Fibroblast of pulmonary artery (primary cell): ENCODE results near the gene CNOT1.
A peak's percentile ranks its signal among the peaks of the same experiment; 100 is the strongest.
"Not testable (repeated sequence)": the region's sequence is repeated elsewhere in the genome, so short reads cannot be mapped to it uniquely, and the experiment has no call there.

Experiments used
- DNase-seq: peaks from one replicate; pipeline ENCODE4 v3.0.0-alpha.2; 2010; ENCODE audit warnings: low read depth
- H3K4me3 ChIP-seq: replicated peaks from 2 replicates; pipeline ENCODE4 v1.5.1; 2011; ENCODE audit warnings: low read depth, mild to moderate bottlenecking, control low read depth, low read length, moderate library complexity
- TF ChIP-seq, protein P1 (sequence below): IDR thresholded peaks from 2 replicates; pipeline ENCODE4 v1.5.1; 2011; ENCODE audit warnings: mild to moderate bottlenecking, control low read depth, low read length, inconsistent platforms; ENCODE audit errors: missing control alignments

CNOT1 gene

DNA sequence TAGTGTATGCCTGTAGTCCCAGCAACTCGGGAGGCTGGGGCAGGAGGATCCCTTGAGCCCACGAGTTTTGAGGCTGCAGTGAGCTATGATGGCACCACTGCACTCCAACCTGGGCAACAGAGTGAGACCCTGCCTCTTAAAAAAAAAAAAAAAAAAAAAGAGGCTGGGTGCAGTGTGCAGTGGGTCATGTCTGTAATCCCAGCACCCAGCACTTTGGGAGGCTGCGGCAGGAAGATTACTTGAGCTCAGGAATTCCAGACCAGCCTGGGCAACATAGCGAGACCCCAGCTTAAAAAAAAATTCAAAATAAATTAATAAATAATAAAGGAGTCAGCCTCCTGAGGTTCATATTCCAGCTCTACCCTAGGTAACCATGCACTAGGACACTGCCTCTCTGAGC, 9.6 kb upstream of the CNOT1 start:
- TF ChIP-seq, protein P1, sequence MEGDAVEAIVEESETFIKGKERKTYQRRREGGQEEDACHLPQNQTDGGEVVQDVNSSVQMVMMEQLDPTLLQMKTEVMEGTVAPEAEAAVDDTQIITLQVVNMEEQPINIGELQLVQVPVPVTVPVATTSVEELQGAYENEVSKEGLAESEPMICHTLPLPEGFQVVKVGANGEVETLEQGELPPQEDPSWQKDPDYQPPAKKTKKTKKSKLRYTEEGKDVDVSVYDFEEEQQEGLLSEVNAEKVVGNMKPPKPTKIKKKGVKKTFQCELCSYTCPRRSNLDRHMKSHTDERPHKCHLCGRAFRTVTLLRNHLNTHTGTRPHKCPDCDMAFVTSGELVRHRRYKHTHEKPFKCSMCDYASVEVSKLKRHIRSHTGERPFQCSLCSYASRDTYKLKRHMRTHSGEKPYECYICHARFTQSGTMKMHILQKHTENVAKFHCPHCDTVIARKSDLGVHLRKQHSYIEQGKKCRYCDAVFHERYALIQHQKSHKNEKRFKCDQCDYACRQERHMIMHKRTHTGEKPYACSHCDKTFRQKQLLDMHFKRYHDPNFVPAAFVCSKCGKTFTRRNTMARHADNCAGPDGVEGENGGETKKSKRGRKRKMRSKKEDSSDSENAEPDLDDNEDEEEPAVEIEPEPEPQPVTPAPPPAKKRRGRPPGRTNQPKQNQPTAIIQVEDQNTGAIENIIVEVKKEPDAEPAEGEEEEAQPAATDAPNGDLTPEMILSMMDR, result no peak
- no peak for DNase-seq
- no peak overlapping the region for H3K4me3 ChIP-seq

DNA sequence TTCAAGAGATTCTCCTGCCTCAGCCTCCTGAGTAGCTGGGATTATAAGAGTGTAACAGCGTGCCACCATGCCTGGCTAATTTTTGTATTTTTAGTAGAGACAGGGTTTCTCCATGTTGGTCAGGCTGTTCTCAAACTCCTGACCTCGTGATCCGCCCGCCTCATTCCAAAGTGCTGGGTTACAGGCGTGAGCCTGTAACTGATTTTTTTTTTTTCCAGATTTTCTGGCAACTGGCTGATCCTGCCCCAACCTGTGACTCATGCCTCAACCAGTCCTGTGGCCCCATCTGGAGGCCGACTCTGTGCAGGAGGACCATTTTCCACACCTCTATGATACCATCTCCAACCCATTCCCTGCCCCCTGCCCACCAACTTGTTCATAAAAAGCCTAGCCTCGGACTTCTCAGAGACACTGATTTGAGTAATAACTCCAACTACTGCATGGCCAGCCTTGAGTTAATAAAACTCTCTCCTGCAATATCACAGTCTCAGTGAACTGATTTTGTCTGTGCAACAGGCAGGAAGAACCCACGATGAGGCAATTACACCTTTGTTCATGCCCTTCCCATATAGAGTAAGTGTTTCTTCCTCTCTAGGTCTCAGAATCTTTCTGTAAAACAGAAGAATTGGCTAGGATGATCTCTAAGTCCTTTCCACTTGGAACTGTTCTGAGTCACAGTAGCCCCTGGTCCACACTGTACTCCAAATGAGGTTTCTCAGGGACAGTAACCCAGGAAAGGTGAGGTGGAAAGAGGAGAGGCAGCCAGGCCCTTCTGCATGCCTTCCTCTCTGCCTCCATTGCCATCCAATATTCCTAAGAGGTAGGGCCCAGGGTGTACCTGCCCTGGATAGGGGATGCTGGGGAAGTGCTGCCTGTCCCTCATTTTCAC, 8.8 kb upstream of the CNOT1 start:
- TF ChIP-seq, protein P1, result peak; percentile 52

DNA sequence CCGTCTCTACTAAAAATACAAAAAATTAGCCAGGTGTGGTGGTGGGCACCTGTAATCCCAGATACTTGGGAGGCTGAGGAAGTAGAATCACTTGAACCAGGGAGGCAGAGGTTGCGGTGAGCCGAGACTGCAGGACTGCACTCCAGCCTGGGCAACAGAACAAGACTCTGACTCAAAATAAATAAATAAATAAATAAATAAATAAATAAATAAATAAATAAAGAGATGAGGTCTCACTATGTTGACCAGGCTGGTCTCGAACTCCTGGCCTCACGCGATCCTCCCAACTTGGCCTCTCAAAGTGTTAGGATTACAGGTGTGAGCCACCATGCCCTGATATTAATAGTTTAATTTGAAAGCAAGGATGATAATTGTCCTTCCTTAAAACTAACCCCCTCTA, 7.4 kb upstream of the CNOT1 start:
- H3K4me3 ChIP-seq, DNase-seq: not testable (repeated sequence)

More for the DNA sequence above, 8.8 kb upstream of the CNOT1 start:
- H3K4me3 ChIP-seq, result no peak overlapping the region
- DNase-seq, result peak; percentile 84

DNA sequence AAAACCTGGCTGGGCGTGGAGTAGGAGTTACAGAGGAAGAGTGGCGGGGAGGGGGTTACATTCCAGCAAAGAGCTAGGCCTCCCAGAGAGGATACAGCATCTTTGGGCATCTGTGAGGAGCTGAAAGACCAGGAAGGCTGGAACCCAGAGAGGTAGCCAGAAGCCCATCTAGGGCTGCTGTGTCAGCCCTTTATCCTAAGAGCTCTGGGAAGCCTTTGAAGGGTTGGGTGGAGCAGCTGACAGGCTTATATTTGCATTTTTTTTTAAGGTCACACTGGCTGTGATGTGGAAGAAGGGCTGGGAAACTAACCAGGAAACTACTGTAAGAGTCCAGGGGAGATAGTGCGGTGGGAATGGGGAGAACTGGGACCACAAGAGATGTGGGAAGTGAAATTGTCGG, 6.8 kb upstream of the CNOT1 start:
- TF ChIP-seq, protein P1, result no peak
- H3K4me3 ChIP-seq, result no peak overlapping the region
- DNase-seq, result no peak

DNA sequence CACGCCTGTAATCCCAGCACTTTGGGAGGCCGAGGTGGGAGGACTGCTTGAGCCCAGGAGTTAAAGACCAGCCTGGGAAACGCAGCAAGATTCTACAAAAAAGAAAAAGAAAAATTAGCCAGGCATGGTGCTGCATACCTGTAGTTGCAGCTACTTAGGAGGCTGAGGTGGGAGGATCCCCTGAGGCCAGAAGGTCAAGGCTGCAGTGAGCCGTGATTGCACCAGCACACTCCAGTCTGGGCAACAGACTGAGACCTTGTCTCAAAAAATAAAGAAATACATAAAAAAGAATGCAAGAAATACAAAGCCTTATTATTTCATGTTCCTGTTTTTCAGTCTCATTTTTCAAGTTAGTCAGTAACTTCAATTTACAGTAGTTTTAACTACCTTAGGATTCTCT, 5.9 kb upstream of the CNOT1 start:
- TF ChIP-seq, protein P1, result no peak
- no peak overlapping the region for H3K4me3 ChIP-seq
- DNase-seq, result no peak

DNA sequence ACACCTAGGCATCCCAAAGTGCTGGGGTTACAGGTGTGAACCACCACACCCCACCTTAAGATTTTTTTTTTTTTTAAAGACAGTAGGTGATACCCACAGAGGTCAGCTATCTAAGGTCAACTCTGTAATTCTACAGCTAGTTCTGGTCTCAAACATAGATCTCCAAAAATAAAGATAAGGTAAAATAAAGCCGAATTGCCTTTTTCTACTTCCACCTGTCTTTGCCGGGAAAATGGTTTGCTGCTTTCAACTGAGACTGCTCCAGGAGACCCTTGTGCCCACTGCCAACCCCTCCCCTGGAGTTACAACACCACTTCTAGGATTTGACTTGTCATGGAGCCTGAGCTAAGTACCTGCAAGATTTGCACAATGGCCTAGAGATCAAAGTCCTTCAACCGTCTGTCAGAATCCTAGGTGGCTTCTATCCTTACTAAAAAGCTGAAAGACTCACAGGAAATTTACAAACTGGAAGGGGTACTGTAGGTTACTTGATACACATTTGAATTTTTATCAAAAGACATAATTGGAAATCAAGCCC, 4.7 kb upstream of the CNOT1 start:
- DNase-seq, result no peak
- TF ChIP-seq, protein P1, result no peak
- no peak overlapping the region for H3K4me3 ChIP-seq

DNA sequence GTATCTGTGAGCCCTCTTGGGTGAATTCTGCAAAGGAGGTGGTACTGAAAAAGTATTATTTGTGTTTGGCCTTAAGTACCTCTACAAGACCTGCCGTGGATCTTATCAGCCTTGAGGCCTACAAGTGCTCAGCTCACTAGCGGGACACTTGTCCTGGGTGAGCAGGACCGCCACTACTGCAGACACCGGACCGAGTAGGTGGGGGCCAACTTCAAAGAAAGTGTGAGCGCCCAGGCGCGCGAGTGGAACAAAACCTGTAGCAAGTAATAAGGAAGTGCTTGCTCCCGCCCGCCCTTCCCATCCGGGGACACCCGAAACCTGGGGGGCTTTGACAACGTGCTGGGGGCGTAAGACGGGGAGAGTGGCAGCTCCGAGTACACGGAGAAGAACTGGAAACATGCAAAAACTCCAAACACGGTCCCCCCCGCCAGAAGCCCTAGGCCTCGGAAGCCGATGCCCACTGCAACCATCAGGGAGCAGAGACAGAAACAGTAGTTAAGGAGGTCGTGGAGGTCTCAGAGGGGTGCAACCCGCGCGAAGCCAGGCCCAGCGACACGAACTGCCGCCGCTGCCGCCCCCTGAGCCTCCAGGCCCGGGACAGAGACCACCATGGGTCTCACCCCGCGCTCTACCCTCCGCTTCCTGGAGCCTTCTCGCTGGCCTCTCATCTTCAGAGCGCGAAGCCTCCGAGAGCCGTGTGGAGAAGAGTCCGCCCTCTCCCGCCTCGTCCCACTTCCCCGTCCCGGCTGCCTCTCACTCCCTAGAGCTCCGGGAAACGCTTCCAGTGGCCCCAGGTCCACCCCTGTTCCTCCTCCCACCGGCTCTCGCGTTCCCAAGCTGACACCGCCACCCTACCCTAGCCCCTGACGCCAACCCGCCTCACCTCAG, 537 bp downstream of the CNOT1 start:
- peak overlapping the region; percentile 97 for H3K4me3 ChIP-seq
- TF ChIP-seq, protein P1, result no peak
- no peak for DNase-seq
